Hematopoietic multipotent progenitor cell treated with erythropoietin and hydrocortisone succinate and interleukin-3 and kit ligand, for 17 days (in vitro differentiated cells): ENCODE data around the gene C2orf66.

ENCODE experiments used
- DNase-seq: peaks from one replicate; pipeline ENCODE4 v3.0.0-alpha.2; 2015; ENCODE audit warnings: low spot score

The C2orf66 gene

DNA sequence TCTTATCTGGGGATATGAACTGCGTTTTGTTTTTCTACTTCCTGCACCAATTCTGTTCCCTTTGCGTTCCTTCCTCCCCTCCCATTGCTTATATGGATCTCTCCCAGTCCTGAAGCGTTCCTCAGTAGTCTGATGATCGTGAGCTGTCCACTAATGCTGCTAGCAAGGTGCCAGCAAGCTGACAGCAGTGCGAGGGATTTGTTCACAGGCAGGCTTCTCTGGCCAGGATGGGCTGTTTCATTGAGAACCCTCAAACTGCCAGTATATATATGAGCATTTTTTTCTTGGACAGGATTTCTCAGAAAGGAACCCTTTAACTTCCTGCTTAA lies 49.8 kb downstream of the C2orf66 start:
- DNase-seq: no peak

DNA sequence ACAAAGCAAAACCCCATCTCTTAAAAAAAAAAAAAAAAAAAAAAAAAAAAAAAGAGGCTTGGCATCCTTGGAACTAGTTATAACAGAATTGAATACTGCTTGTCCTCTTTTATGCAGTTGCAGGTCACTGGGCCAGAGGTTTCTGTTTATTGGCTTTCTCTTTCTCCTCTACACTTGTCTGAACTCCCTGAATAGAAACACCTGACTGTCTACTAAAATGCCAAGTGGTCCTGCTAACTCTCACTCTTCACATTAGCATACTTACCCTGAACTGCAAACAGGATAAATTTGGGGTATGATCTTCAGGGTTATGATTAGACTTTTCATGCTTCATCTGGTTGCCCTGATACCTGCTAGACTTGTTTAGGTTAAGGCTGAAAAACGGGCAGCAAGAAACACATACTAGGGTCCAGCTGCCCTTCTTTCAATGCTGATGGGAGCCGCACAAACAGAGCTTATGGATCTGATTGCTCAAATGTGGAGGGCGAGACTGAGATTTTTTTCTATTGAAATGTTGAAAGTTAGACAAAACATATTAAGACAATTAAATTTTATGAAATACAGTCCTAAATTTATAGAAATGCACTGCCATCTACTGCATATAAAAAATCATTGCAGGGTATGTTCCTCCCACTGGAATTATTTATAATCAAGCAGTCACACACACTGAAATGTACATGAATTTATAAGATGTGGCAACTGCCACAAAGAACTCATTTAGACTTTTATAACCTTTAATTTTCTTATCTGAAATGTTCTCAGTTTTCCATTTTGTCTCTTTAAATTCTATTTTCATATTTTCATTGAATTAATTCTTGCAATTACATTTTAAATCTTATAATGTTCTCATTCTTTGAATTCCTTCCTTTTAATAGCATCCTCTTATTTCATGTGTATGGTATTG lies 50.4 kb downstream of the C2orf66 start:
- no peak for DNase-seq
